HepG2 (cell line): Measurements from ENCODE around the gene TECTB. TPM values are rescaled to one million over a fixed set of nuclear protein-coding genes. Genes with fewer than 3 reads are reported as not detected.

Source experiments
- FOXK2 ChIP-seq: fragments of 450-650 bp; IDR thresholded peaks from 2 replicates; pipeline ENCODE4 v1.6.1; 2016
- HMGA1 ChIP-seq: sonication (generic); formaldehyde crosslinking; conservative IDR thresholded peaks from 2 replicates; pipeline ENCODE4 v1.4.0; 2020; ENCODE audit warnings: missing genetic modification reagents
- HMGXB3 ChIP-seq: sonication (generic); formaldehyde crosslinking; IDR thresholded peaks from 2 replicates; pipeline ENCODE4 v1.4.0; 2020; ENCODE audit warnings: missing genetic modification reagents, borderline replicate concordance
- RBM22 ChIP-seq: fragments of 200-400 bp; formaldehyde crosslinking; optimal IDR thresholded peaks from 2 replicates; pipeline ENCODE3; 2017; ENCODE audit warnings: mild to moderate bottlenecking, low read length, moderate library complexity
- REPIN1 ChIP-seq: sonication (generic); formaldehyde crosslinking; IDR thresholded peaks from 2 replicates; pipeline ENCODE4 v1.8.0; 2022; ENCODE audit warnings: missing genetic modification reagents, low read depth, mild to moderate bottlenecking, borderline replicate concordance
- SOX5 ChIP-seq: IDR thresholded peaks from 2 replicates; pipeline ENCODE4 v1.6.1; 2016; ENCODE audit warnings: borderline replicate concordance
- ZBTB43 ChIP-seq: sonication (generic); formaldehyde crosslinking; conservative IDR thresholded peaks from 2 replicates; pipeline ENCODE4 v1.4.0; 2020; ENCODE audit warnings: missing genetic modification reagents
- ZC3H4 ChIP-seq: sonication (generic); formaldehyde crosslinking; IDR thresholded peaks from 2 replicates; pipeline ENCODE4 v1.4.0; 2020; ENCODE audit warnings: missing genetic modification reagents, borderline replicate concordance
- ZNF407 ChIP-seq: sonication (generic); formaldehyde crosslinking; IDR thresholded peaks from one replicate; pipeline ENCODE4 v1.5.1; 2020; ENCODE audit warnings: mild to moderate bottlenecking, missing genetic modification reagents; ENCODE audit errors: not compliant biosample characterization
- ZNF570 ChIP-seq: sonication (generic); formaldehyde crosslinking; IDR thresholded peaks from 2 replicates; pipeline ENCODE4 v1.4.0; 2020; ENCODE audit warnings: mild to moderate bottlenecking, missing genetic modification reagents, borderline replicate concordance
- ZNF713 ChIP-seq: sonication (generic); formaldehyde crosslinking; IDR thresholded peaks from 2 replicates; pipeline ENCODE4 v1.4.0; 2020; ENCODE audit warnings: mild to moderate bottlenecking, missing genetic modification reagents
- ZXDC ChIP-seq: sonication (generic); formaldehyde crosslinking; IDR thresholded peaks from 2 replicates; pipeline ENCODE4 v1.5.0; 2020; ENCODE audit warnings: mild to moderate bottlenecking, missing genetic modification reagents
- polyA plus RNA-seq, 8 experiments: library from polyadenylated mRNA; depleted of rRNA in 3 of 8; stranded (reverse) in 7 of 8; unstranded in 1 of 8; fragments of >200 nt; fragmentation: Illumina TruSeq in 4 of 8; extraction: Trizol in 4 of 8; gene quantifications; 2 replicates each; pipeline versions ENCODE4 v1.2.1 to v1.2.3, GENCODE V29; 2011 to 2016; ENCODE audit warnings: low read depth in 4 of 8, missing spikeins in 1 of 8, mixed read lengths in 1 of 8; ENCODE audit not compliant: insufficient read depth in 1 of 8
- total RNA-seq, 5 experiments: library from RNA; depleted of rRNA; stranded (reverse); fragments of >200 nt; fragmentation: Illumina TruSeq; extraction: Trizol; gene quantifications; 2 replicates each; pipeline ENCODE4 v1.2.3, GENCODE V29; 2016; ENCODE audit warnings: low read depth in 1 of 5

Gene TECTB
- total and polyA plus RNA-seq, 2 of the 13 experiments (the other 11 are each of a cell fraction or from before 2014, with no cell fraction given), result 0.78 to 1.8 TPM

GRCh38 chr10:112261281-112261822, 21.8 kb upstream of the TECTB start (continued):
- TF ChIP-seq ZNF570 (CRISPR knock-in tag), result peak; percentile 56; the same call in 1 of the 2 replicates
- TF ChIP-seq REPIN1, result peak; percentile 86
- no peak for TF ChIP-seq ZNF407 (CRISPR knock-in tag)
- no peak for TF ChIP-seq HMGA1 (CRISPR knock-in tag)
- TF ChIP-seq HMGXB3 (CRISPR knock-in tag), result peak; percentile 62; the same call in 1 of the 2 replicates
- TF ChIP-seq FOXK2, result peak; percentile 41; the same call in 1 of the 2 replicates
- no peak; the same call in 1 of the 2 replicates for TF ChIP-seq ZXDC (CRISPR knock-in tag)
- TF ChIP-seq ZBTB43 (CRISPR knock-in tag), result peak; percentile 91
- TF ChIP-seq SOX5, result peak; percentile 99
- no peak for TF ChIP-seq RBM22
- no peak for TF ChIP-seq ZNF713 (CRISPR knock-in tag)
- no peak; the same call in 1 of the 2 replicates for TF ChIP-seq ZC3H4 (CRISPR knock-in tag)
